Measurements from ENCODE around the gene NOP14. TPM values are rescaled to one million over a fixed set of nuclear protein-coding genes. Genes with fewer than 3 reads are reported as not detected.
A peak's percentile ranks its signal among the peaks of the same experiment; 100 is the strongest.
"Not testable (repeated sequence)": the region's sequence is repeated elsewhere in the genome, so short reads cannot be mapped to it uniquely, and the experiment has no call there.

The NOP14 gene
- total RNA-seq, 1 donor from 2014 or later = 28.5 TPM

DNA sequence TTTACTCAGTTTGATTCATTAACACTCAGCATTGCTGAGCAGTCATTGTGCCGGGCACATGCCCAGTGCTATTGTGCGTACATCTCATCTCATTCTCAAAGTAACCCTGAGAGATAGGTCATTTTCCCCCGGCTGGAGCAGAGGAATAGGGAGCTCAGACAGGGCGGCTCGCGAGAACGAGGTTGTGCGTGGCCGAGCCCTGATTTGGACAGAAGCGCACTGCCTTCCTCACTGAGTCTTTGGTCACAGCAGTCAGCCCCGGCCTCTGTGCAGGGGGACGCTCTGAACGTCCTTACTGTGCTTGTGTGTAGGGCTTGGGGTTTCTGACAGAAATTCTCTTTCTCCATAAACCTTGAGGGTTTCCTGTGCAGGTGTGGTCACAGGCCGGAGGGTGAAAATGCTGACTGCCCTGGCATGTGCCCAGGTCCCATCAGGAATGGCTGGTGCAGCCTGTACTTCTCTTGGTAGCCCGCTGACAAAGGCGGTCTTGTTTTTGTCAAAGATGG is 39.5 kb downstream of the NOP14 start:
- H3K27me3 Mint-ChIP-seq (ENCODE audit: low read depth) = no peaks in the 10 kb centered on the region
- peaks cover 55% of the 10 kb centered on the region for H3K36me3 Mint-ChIP-seq
- peak in 1 of 2 experiments; percentile 11 for DNase-seq (ENCODE audit: low spot score in 2 of 2, unreplicated experiment in 2 of 2)
- H3K27ac Mint-ChIP-seq = no peak overlapping the region
- no peaks in the 10 kb centered on the region for H3K4me1 Mint-ChIP-seq
- TF ChIP-seq, protein P1, sequence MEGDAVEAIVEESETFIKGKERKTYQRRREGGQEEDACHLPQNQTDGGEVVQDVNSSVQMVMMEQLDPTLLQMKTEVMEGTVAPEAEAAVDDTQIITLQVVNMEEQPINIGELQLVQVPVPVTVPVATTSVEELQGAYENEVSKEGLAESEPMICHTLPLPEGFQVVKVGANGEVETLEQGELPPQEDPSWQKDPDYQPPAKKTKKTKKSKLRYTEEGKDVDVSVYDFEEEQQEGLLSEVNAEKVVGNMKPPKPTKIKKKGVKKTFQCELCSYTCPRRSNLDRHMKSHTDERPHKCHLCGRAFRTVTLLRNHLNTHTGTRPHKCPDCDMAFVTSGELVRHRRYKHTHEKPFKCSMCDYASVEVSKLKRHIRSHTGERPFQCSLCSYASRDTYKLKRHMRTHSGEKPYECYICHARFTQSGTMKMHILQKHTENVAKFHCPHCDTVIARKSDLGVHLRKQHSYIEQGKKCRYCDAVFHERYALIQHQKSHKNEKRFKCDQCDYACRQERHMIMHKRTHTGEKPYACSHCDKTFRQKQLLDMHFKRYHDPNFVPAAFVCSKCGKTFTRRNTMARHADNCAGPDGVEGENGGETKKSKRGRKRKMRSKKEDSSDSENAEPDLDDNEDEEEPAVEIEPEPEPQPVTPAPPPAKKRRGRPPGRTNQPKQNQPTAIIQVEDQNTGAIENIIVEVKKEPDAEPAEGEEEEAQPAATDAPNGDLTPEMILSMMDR (IDR thresholded peaks at IDR 0.05; ENCODE audit: unreplicated experiment) = no peak
- no peak overlapping the region for H3K4me3 Mint-ChIP-seq
- peaks cover 17% of the 10 kb centered on the region for H3K9me3 Mint-ChIP-seq

DNA sequence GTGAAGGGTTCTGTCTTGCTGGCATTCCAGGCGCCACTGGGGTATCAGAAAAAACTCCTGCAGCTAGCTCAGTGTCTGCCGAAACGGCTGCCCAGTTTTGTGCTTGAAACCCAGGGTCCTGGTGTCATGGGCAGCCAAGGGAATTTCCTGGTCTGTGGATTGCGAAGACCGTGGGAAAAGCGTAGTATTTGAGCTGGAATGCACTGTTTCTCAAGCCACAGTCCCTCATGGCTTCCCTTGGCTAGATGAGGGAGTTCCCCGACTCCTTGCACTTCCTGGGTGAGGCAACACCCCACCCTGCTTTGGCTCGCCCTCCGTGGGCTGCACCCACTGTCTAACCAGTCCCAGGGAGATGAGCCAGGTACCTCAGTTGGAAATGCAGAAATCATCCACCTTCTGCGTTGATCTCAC is 40.1 kb downstream of the NOP14 start:
- no peak for DNase-seq (ENCODE audit: low spot score in 2 of 2, unreplicated experiment in 2 of 2)
- Mint-ChIP-seq H3K4me3 (no peak overlapping the region), H3K36me3 (peaks cover 57% of the 10 kb centered on the region), H3K27me3 (ENCODE audit: low read depth) (no peaks in the 10 kb centered on the region), H3K9me3 (peaks cover 22% of the 10 kb centered on the region), H3K4me1 (no peaks in the 10 kb centered on the region), H3K27ac (no peak overlapping the region)
- TF ChIP-seq, protein P1 (IDR thresholded peaks at IDR 0.05; ENCODE audit: unreplicated experiment) = no peak

DNA sequence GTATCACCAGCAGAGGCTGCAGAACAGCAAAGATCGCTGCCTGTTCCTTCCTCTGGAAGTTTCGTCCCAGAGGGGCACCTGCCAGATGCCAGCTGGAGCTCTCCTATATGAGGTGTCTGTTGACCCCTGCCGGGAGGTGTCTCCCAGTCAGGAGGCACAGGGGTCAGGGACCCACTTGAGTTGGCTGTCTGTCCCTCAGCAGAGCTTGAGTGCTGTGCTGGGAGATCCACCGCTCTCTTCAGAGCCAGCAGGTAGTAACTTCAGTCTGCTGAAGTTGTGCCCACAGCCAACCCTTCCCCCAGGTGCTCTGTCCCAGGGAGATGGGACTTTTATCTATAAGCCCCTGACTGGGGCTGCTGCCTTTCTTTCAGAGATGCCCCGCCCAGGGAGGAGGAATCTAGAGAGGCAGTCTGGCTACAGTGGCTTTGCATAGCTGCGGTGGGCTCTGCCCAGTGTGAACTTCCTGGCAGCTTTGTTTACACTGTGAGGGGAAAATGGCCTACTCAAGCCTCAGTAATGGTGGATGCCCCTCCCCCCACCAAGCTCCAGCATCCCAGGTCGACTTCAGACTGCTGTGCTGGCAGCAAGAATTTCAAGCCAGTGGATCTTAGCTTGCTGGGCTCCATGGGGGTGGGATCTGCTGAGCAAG is 40.6 kb downstream of the NOP14 start:
- Mint-ChIP-seq H3K9me3 (peaks cover 27% of the 10 kb centered on the region), H3K36me3 (peaks cover 57% of the 10 kb centered on the region)
- DNase-seq (ENCODE audit: low spot score in 2 of 2, unreplicated experiment in 2 of 2); H3K27ac Mint-ChIP-seq; H3K4me1 Mint-ChIP-seq; H3K4me3 Mint-ChIP-seq; H3K27me3 Mint-ChIP-seq (ENCODE audit: low read depth): not testable (repeated sequence)

DNA sequence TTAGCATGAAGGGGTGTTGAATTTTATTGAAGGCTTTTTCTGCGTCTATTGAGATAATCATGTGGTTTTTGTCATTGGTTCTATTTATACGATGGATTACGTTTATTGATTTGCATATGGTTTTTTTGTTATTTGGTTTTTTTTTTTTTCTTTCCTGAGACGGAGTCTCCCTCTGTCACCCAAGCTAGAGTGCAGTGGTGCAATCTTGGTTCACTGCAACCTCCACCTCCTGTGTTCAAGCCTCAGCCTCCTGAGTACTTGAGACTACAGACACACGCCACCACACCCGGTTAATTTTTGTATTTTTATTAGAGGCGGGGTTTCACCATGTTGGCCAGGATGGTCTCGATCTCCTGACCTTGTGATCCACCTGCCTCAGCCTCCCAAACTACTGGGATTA is 44.5 kb downstream of the NOP14 start:
- Mint-ChIP-seq H3K9me3 (peaks cover 36% of the 10 kb centered on the region), H3K36me3 (peaks cover 78% of the 10 kb centered on the region)
- H3K27me3 Mint-ChIP-seq (ENCODE audit: low read depth); H3K4me3 Mint-ChIP-seq; H3K4me1 Mint-ChIP-seq; DNase-seq (ENCODE audit: low spot score in 2 of 2, unreplicated experiment in 2 of 2); H3K27ac Mint-ChIP-seq: not testable (repeated sequence)

DNA sequence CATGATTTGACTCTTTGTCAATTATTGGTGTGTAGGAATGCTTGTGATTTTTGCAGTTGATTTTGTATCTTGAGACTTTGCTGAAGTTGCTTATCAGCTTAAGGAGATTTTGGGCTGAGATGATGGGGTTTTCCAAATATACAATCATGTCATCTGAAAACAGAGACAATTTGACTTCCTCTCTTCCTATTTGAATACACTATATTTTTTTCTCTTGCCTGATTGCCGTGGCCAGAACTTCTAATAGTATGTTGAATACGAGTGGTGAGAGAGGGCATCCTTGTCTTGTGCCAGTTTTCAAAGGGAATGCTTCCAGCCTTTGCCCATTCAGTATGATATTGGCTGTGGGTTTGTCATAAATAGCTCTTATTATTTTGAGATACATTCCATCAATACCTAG is 44.9 kb downstream of the NOP14 start:
- not testable (repeated sequence) for H3K27me3 Mint-ChIP-seq (ENCODE audit: low read depth); H3K27ac Mint-ChIP-seq; H3K4me1 Mint-ChIP-seq; H3K4me3 Mint-ChIP-seq; DNase-seq (ENCODE audit: low spot score in 2 of 2, unreplicated experiment in 2 of 2)
- H3K9me3 Mint-ChIP-seq = peaks cover 36% of the 10 kb centered on the region
- H3K36me3 Mint-ChIP-seq = peaks cover 74% of the 10 kb centered on the region

DNA sequence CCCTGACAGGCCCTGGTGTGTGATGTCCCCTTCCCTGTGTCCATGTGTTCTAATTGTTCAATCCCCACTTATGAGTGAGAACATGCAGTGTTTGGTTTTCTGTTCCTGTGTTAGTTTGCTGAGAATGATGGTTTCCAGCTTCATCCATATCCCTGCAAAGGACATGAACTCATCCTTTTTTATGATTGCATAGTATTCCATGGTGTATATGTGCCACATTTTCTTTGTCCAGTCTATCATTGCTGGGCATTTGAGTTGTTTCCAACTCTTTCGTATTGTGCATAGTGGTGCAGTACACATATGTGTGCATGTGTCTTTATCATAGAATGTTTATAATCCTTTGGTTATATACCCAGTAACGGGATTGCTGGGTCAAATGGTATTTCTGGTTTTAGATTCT is 46.5 kb downstream of the NOP14 start:
- Mint-ChIP-seq H3K9me3 (peaks cover 36% of the 10 kb centered on the region), H3K36me3 (peaks cover 69% of the 10 kb centered on the region)
- H3K27me3 Mint-ChIP-seq (ENCODE audit: low read depth); H3K4me3 Mint-ChIP-seq; H3K27ac Mint-ChIP-seq; DNase-seq (ENCODE audit: low spot score in 2 of 2, unreplicated experiment in 2 of 2); H3K4me1 Mint-ChIP-seq: not testable (repeated sequence)

DNA sequence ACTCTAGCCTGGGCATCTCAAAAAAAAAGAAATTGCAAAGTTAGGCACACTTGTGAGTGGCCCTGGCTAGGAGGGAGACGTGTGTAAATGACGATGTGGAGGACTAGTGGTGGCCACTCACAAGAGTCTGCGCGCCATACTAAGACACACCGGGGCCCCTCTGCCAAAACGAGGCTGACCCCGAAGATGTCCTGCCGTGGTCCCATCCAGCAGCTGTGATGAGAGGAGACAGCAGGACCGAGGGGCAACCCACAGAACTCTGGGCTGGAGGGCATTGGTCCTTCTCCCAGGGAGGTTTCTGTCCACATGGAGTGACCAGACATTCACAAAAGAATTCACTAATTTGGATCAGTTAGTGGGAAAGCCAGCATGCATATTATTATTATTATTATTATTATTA is 47.4 kb downstream of the NOP14 start:
- Mint-ChIP-seq H3K9me3 (peaks cover 35% of the 10 kb centered on the region), H3K4me1 (no peaks in the 10 kb centered on the region), H3K36me3 (peaks cover 65% of the 10 kb centered on the region), H3K27me3 (ENCODE audit: low read depth) (no peaks in the 10 kb centered on the region), H3K27ac (no peak overlapping the region), H3K4me3 (no peak overlapping the region)
- DNase-seq (ENCODE audit: low spot score in 2 of 2, unreplicated experiment in 2 of 2) = no peak
- TF ChIP-seq, protein P1 (IDR thresholded peaks at IDR 0.05; ENCODE audit: unreplicated experiment) = no peak

Data from mesothelial cell of epicardium (in vitro differentiated cells).